Ascending aorta (tissue), 2 donors: Measurements from ENCODE around the gene NTM. TPM values are rescaled to one million over a fixed set of nuclear protein-coding genes. Genes with fewer than 3 reads are reported as not detected.

Experiments used
- DNase-seq, 2 donors: peaks; one replicate each; pipeline ENCODE4 v3.0.0-alpha.2; 2019; ENCODE audit warnings: low spot score in 2 of 2
- H3K27ac ChIP-seq, 2 donors: fragments of 200-600 bp; sonication (generic); one replicate each; pipeline ENCODE4 v1.5.1; 2016 to 2017; ENCODE audit warnings: mild to moderate bottlenecking in 1 of 2
- H3K27me3 ChIP-seq: fragments of 200-600 bp; sonication (generic); one replicate; pipeline ENCODE4 v1.5.1; 2017
- H3K36me3 ChIP-seq, 2 donors: fragments of 200-600 bp; sonication (generic); one replicate each; pipeline ENCODE4 v1.5.1; 2016
- H3K4me1 ChIP-seq, 2 donors: fragments of 200-600 bp; sonication (generic); one replicate each; pipeline ENCODE4 v1.5.1; 2016 to 2017; ENCODE audit warnings: mild to moderate bottlenecking in 1 of 2
- H3K4me3 ChIP-seq, 2 donors: fragments of 200-600 bp; sonication (generic); one replicate each; pipeline ENCODE4 v1.5.1; 2016 to 2017; ENCODE audit warnings: mild to moderate bottlenecking in 1 of 2
- H3K9me3 ChIP-seq, 2 donors: fragments of 200-600 bp; sonication (generic); one replicate each; pipeline ENCODE4 v1.5.1; 2016
- intact Hi-C: fragments of 100-400 bp; cut with DNase I; formaldehyde crosslinking; loops from one replicate; pipeline ENCODE4 v1.15.1; 2023
- total RNA-seq: library from RNA; depleted of rRNA; stranded (reverse); fragments of >200 nt; gene quantifications from one replicate; pipeline ENCODE4 v1.1.0, GENCODE V29; 2016
- TF ChIP-seq, protein P1 (sequence below), 3 experiments: fragments of 200-600 bp in 2 of 3; fragments of 450-650 bp in 1 of 3; sonication (generic) in 2 of 3; IDR thresholded peaks; one replicate each; pipeline ENCODE4 v1.5.1; 2016 to 2019; ENCODE audit warnings: antibody characterized with exemption in 3 of 3, mild to moderate bottlenecking in 1 of 3, moderate library complexity in 1 of 3

Gene NTM
- total RNA-seq, 1 donor from 2014 or later: not detected

GRCh38 chr11:131923309-131923708, 552.9 kb downstream of the NTM start:
- no peaks in the 10 kb centered on the region for H3K9me3 ChIP-seq
- H3K4me1 ChIP-seq: no peaks in the 10 kb centered on the region
- H3K4me3 ChIP-seq: no peak overlapping the region
- intact Hi-C loops: no loop called here
- TF ChIP-seq, protein P1, sequence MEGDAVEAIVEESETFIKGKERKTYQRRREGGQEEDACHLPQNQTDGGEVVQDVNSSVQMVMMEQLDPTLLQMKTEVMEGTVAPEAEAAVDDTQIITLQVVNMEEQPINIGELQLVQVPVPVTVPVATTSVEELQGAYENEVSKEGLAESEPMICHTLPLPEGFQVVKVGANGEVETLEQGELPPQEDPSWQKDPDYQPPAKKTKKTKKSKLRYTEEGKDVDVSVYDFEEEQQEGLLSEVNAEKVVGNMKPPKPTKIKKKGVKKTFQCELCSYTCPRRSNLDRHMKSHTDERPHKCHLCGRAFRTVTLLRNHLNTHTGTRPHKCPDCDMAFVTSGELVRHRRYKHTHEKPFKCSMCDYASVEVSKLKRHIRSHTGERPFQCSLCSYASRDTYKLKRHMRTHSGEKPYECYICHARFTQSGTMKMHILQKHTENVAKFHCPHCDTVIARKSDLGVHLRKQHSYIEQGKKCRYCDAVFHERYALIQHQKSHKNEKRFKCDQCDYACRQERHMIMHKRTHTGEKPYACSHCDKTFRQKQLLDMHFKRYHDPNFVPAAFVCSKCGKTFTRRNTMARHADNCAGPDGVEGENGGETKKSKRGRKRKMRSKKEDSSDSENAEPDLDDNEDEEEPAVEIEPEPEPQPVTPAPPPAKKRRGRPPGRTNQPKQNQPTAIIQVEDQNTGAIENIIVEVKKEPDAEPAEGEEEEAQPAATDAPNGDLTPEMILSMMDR (IDR thresholded peaks at IDR 0.05): no peak
- H3K36me3 ChIP-seq: no peaks in the 10 kb centered on the region
- H3K27me3 ChIP-seq: no peaks in the 10 kb centered on the region
- no peak for DNase-seq
- no peak overlapping the region for H3K27ac ChIP-seq

- Histone ChIP-seq H3K9me3 (no peaks in the 10 kb centered on the region), H3K27ac (no peak overlapping the region), H3K36me3 (no peaks in the 10 kb centered on the region), H3K4me3 (no peak overlapping the region), H3K4me1 (no peaks in the 10 kb centered on the region), H3K27me3 (no peaks in the 10 kb centered on the region)
- DNase-seq: no peak
- intact Hi-C loops: no loop called here
- TF ChIP-seq, protein P1 (IDR thresholded peaks at IDR 0.05): no peak
Measured at GRCh38 chr11:131924001-131924400, 553.6 kb downstream of the NTM start.

- Histone ChIP-seq H3K27me3 (no peaks in the 10 kb centered on the region), H3K4me3 (no peak overlapping the region), H3K9me3 (no peaks in the 10 kb centered on the region), H3K36me3 (no peaks in the 10 kb centered on the region), H3K27ac (no peak overlapping the region), H3K4me1 (no peaks in the 10 kb centered on the region)
- DNase-seq: no peak
- intact Hi-C loops: no loop called here
- TF ChIP-seq, protein P1 (IDR thresholded peaks at IDR 0.05): no peak
Measured at GRCh38 chr11:131924457-131925201, 554.2 kb downstream of the NTM start.

GRCh38 chr11:131925829-131926228, 555.4 kb downstream of the NTM start:
- intact Hi-C loops: no loop called here
- TF ChIP-seq, protein P1 (IDR thresholded peaks at IDR 0.05): no peak
- H3K36me3 ChIP-seq: no peaks in the 10 kb centered on the region
- H3K27ac ChIP-seq: no peak overlapping the region
- no peak overlapping the region for H3K4me3 ChIP-seq
- no peaks in the 10 kb centered on the region for H3K9me3 ChIP-seq
- no peaks in the 10 kb centered on the region for H3K4me1 ChIP-seq
- no peaks in the 10 kb centered on the region for H3K27me3 ChIP-seq
- DNase-seq: no peak

GRCh38 chr11:131928992-131929391, 558.6 kb downstream of the NTM start:
- no peak for DNase-seq
- no peaks in the 10 kb centered on the region for H3K36me3 ChIP-seq
- intact Hi-C loops: no loop called here
- H3K4me3 ChIP-seq: no peak overlapping the region
- H3K27ac ChIP-seq: no peak overlapping the region
- TF ChIP-seq, protein P1 (IDR thresholded peaks at IDR 0.05): no peak
- no peaks in the 10 kb centered on the region for H3K27me3 ChIP-seq
- H3K9me3 ChIP-seq: no peaks in the 10 kb centered on the region
- H3K4me1 ChIP-seq: no peaks in the 10 kb centered on the region
